GM12872 (cell line): ENCODE data around the gene APOC4.
"Not testable (repeated sequence)": the region's sequence is repeated elsewhere in the genome, so short reads cannot be mapped to it uniquely, and the experiment has no call there.

Experiments used
- CTCF ChIP-seq: IDR thresholded peaks from 3 replicates; pipeline ENCODE4 v1.5.1; 2011; ENCODE audit warnings: low read depth, mild to moderate bottlenecking, low read length, moderate library complexity; ENCODE audit not compliant: insufficient read depth

APOC4 gene

GRCh38 chr19:44908836-44909261, 33.2 kb upstream of the APOC4 start:
- no peak for TF ChIP-seq CTCF

- TF ChIP-seq CTCF = no peak
Measured at GRCh38 chr19:44909775-44910174, 32.3 kb upstream of the APOC4 start.

GRCh38 chr19:44912854-44913253, 29.2 kb upstream of the APOC4 start:
- no peak for TF ChIP-seq CTCF

GRCh38 chr19:44914433-44915206, 27.4 kb upstream of the APOC4 start, which contains the start of gene APOC1:
Gene APOC1 (plus strand): TSS chr19:44914608. CDS start chr19:44914892, 284 bp downstream.
- TF ChIP-seq CTCF = not testable (repeated sequence)

GRCh38 chr19:44924243-44924725, 17.8 kb upstream of the APOC4 start:
- no peak for TF ChIP-seq CTCF

GRCh38 chr19:44925114-44925891, 16.7 kb upstream of the APOC4 start:
- no peak for TF ChIP-seq CTCF

GRCh38 chr19:44927746-44928145, 14.3 kb upstream of the APOC4 start:
- no peak for TF ChIP-seq CTCF
